B cell (primary cell): Measurements from ENCODE around the gene MAP3K13. TPM values are rescaled to one million over a fixed set of nuclear protein-coding genes. Genes with fewer than 3 reads are reported as not detected.
"Not testable (repeated sequence)": the region's sequence is repeated elsewhere in the genome, so short reads cannot be mapped to it uniquely, and the experiment has no call there.

ENCODE experiments used
- ATAC-seq: fragments of 200-7000 bp; cut with Tn5 transposase; one replicate; pipeline ENCODE4 v1.10.0; 2021; ENCODE audit warnings: low read depth, mild to moderate bottlenecking, moderate number of reproducible peaks, moderate library complexity
- CTCF ChIA-PET: fragments of 350-600 bp; sonication (Branson Sonifier 250); formaldehyde crosslinking; loops from one replicate; lab custom pipeline; 2021; ENCODE audit warnings: antibody characterized with exemption, inconsistent platforms; lab: Charles Lee
- POLR2A ChIA-PET: fragments of 350-600 bp; sonication (Branson Sonifier 250); formaldehyde crosslinking; loops from one replicate; lab custom pipeline; 2021; ENCODE audit warnings: antibody characterized with exemption; lab: Charles Lee
- DNase-seq: peaks from one replicate; pipeline ENCODE4 v3.0.0; 2013
- H2AFZ ChIP-seq: 2 replicates; pipeline ENCODE4 v1.6.1; 2012; ENCODE audit warnings: mild to moderate bottlenecking, low read depth, low read length; ENCODE audit not compliant: insufficient read depth, poor library complexity, severe bottlenecking
- H3K27ac ChIP-seq, 2 donors: 1 replicate in 1 of 2; 2 replicates in 1 of 2; pipeline ENCODE4 v1.5.1; 2012 to 2013; ENCODE audit warnings: low read length in 2 of 2, mild to moderate bottlenecking in 2 of 2, moderate library complexity in 1 of 2
- H3K27me3 ChIP-seq, 4 experiments: fragments of 200-600 bp in 1 of 4; sonication (generic) in 1 of 4; replicated peaks in 1 of 4; 1 replicate in 2 of 4; 2 replicates in 2 of 4; pipeline versions ENCODE4 v1.6.1 to v1.7.0; 2013 to 2016; ENCODE audit warnings: low read length in 3 of 4, mild to moderate bottlenecking in 2 of 4, mixed read lengths in 1 of 4, moderate library complexity in 1 of 4; ENCODE audit not compliant: insufficient read depth in 4 of 4, control insufficient read depth in 3 of 4; ENCODE audit errors: control extremely low read depth in 1 of 4
- H3K36me3 ChIP-seq, 2 experiments: replicated peaks in 1 of 2; 1 replicate in 1 of 2; 2 replicates in 1 of 2; pipeline versions ENCODE4 v1.6.1 to v1.7.1; 2013; ENCODE audit warnings: low read length in 1 of 2; ENCODE audit not compliant: insufficient read depth in 2 of 2, control insufficient read depth in 1 of 2; ENCODE audit errors: control extremely low read depth in 1 of 2, extremely low read depth in 1 of 2
- H3K4me1 ChIP-seq, 2 donors: fragments of 200-600 bp in 1 of 2; sonication (generic) in 1 of 2; 1 replicate in 1 of 2; 2 replicates in 1 of 2; pipeline versions ENCODE4 v1.5.1 to v1.6.1; 2013 to 2017; ENCODE audit warnings: low read length in 2 of 2; ENCODE audit not compliant: control insufficient read depth in 2 of 2, insufficient read depth in 2 of 2
- H3K4me2 ChIP-seq: replicated peaks from 2 replicates; pipeline ENCODE3; 2012; ENCODE audit warnings: mild to moderate bottlenecking, low read depth, low read length; ENCODE audit not compliant: poor library complexity, severe bottlenecking
- H3K4me3 ChIP-seq, 5 experiments: fragments of 200-600 bp in 1 of 5; sonication (generic) in 1 of 5; 1 replicate in 3 of 5; 2 replicates in 2 of 5; pipeline versions ENCODE4 v1.5.1 to v1.7.0; 2011 to 2016; ENCODE audit warnings: low read length in 4 of 5, mild to moderate bottlenecking in 4 of 5, low read depth in 2 of 5, control low read depth in 1 of 5, moderate library complexity in 1 of 5; ENCODE audit not compliant: insufficient read depth in 1 of 5; ENCODE audit errors: control extremely low read depth in 1 of 5, extremely low read depth in 1 of 5
- H3K79me2 ChIP-seq: fragments of 200-600 bp; sonication (generic); one replicate; pipeline ENCODE4 v1.6.0; 2016; ENCODE audit warnings: low read length; ENCODE audit not compliant: control insufficient read depth, insufficient read depth
- H3K9ac ChIP-seq: fragments of 200-600 bp; sonication (generic); 2 replicates; pipeline ENCODE4 v1.6.1; 2017; ENCODE audit warnings: mild to moderate bottlenecking, low read length, moderate library complexity
- H3K9me3 ChIP-seq, 3 donors: one replicate each; pipeline versions ENCODE4 v1.6.1 to v1.7.1; 2013; ENCODE audit warnings: low read length in 2 of 3; ENCODE audit not compliant: control insufficient read depth in 2 of 3, insufficient read depth in 1 of 3; ENCODE audit errors: control extremely low read depth in 1 of 3
- H4K20me1 ChIP-seq: 2 replicates; pipeline ENCODE4 v1.6.0; 2012; ENCODE audit warnings: mild to moderate bottlenecking, low read length; ENCODE audit not compliant: insufficient read depth, control insufficient read depth, poor library complexity, severe bottlenecking
- H3K27ac Mint-ChIP-seq: one replicate; pipeline ENCODE4 v1.8.0; 2021; ENCODE audit warnings: mixed read lengths
- H3K27me3 Mint-ChIP-seq: one replicate; pipeline ENCODE4 v1.8.0; 2021; ENCODE audit warnings: mixed read lengths
- H3K4me1 Mint-ChIP-seq: one replicate; pipeline ENCODE4 v1.8.0; 2021; ENCODE audit warnings: mixed read lengths
- H3K4me3 Mint-ChIP-seq: one replicate; pipeline ENCODE4 v1.8.0; 2021; ENCODE audit warnings: mixed read lengths
- H3K9me3 Mint-ChIP-seq: one replicate; pipeline ENCODE4 v1.8.0; 2022; ENCODE audit warnings: mixed read lengths; ENCODE audit not compliant: insufficient read depth
- CTCF ChIP-seq: fragments of 200-600 bp; IDR thresholded peaks from one replicate; pipeline ENCODE4 v1.8.0; 2022; ENCODE audit warnings: antibody characterized with exemption, mild to moderate bottlenecking
- EZH2 ChIP-seq: IDR thresholded peaks from 2 replicates; pipeline ENCODE4 v1.6.1; 2012; ENCODE audit warnings: borderline replicate concordance, low read depth, mild to moderate bottlenecking, moderate library complexity, low read length; ENCODE audit not compliant: insufficient read depth, poor library complexity, severe bottlenecking
- WGBS: methylation state at CpG from one replicate; pipeline ENCODE4 v1.1.5; 2013; ENCODE audit warnings: missing lambda C conversion rate; ENCODE audit not compliant: insufficient coverage; 5-methylcytosine and 5-hydroxymethylcytosine counted together
- intact Hi-C: fragments of 100-400 bp; cut with micrococcal nuclease; formaldehyde crosslinking; loops from one replicate; pipeline ENCODE4 v1.10.0; 2022
- polyA plus RNA-seq: library from polyadenylated mRNA; depleted of rRNA; stranded (reverse); fragments of >200 nt; gene quantifications from 2 replicates; pipeline ENCODE4 v1.2.3, GENCODE V29; 2012
- total RNA-seq, 2 donors: library from RNA; stranded (reverse); fragments of 120-200 nt in 1 of 2; gene quantifications; 1 replicate in 1 of 2; 2 replicates in 1 of 2; pipeline versions ENCODE4 v1.2.3 to v1.2.4, GENCODE V29; 2013 to 2022

The MAP3K13 gene
- total and polyA plus RNA-seq, 2 donors (not counting 1 experiment from before 2014, with no cell fraction given) = 5.7 to 9.2 TPM

- peaks cover 7% of the 10 kb centered on the region for H3K27me3 Mint-ChIP-seq
- no peaks in the 10 kb centered on the region for H3K4me1 ChIP-seq
- H3K27me3 ChIP-seq = no peaks in the 10 kb centered on the region
- intact Hi-C loops = no loop called here
- no peak overlapping the region for H3K27ac Mint-ChIP-seq
- H3K36me3 ChIP-seq = no peaks in the 10 kb centered on the region
- CTCF ChIA-PET = no interaction called here
- no peak overlapping the region for H3K27ac ChIP-seq
- no peak overlapping the region for H3K9ac ChIP-seq
- no peak overlapping the region for H2AFZ ChIP-seq
- no CpG with 5 or more reads among the region's 2 CpGs for WGBS
- POLR2A ChIA-PET = no interaction called here
- no peak overlapping the region for H3K4me3 Mint-ChIP-seq
- no peaks in the 10 kb centered on the region for H3K9me3 ChIP-seq
- DNase-seq (no peak), ATAC-seq (no peak)
- no peaks in the 10 kb centered on the region for H3K79me2 ChIP-seq
- no peaks in the 10 kb centered on the region for H3K9me3 Mint-ChIP-seq
- H3K4me1 Mint-ChIP-seq = no peaks in the 10 kb centered on the region
- no peak for TF ChIP-seq CTCF
- no peak for TF ChIP-seq EZH2
- no peak overlapping the region for H3K4me2 ChIP-seq
- no peak overlapping the region for H3K4me3 ChIP-seq
- no peaks in the 10 kb centered on the region for H4K20me1 ChIP-seq
These were observed 81.4 kb downstream of the MAP3K13 start for GRCh38 chr3:185444329-185444728.

GRCh38 chr3:185448107-185448506 is 85.2 kb downstream of the MAP3K13 start:
- H3K9me3 Mint-ChIP-seq = no peaks in the 10 kb centered on the region
- Histone ChIP-seq H3K27ac (no peak overlapping the region), H3K4me3 (no peak overlapping the region), H3K4me1 (no peaks in the 10 kb centered on the region), H3K4me2 (no peak overlapping the region), H3K9me3 (no peaks in the 10 kb centered on the region), H3K27me3 (no peaks in the 10 kb centered on the region), H3K79me2 (no peaks in the 10 kb centered on the region), H2AFZ (no peak overlapping the region), H3K36me3 (no peaks in the 10 kb centered on the region), H3K9ac (no peak overlapping the region), H4K20me1 (no peaks in the 10 kb centered on the region)
- ATAC-seq (no peak), DNase-seq (no peak)
- no peaks in the 10 kb centered on the region for H3K27me3 Mint-ChIP-seq
- no peaks in the 10 kb centered on the region for H3K4me1 Mint-ChIP-seq
- POLR2A ChIA-PET = no interaction called here
- CTCF ChIA-PET = no interaction called here
- TF ChIP-seq EZH2 (no peak), CTCF (no peak)
- intact Hi-C loops = no loop called here
- H3K27ac Mint-ChIP-seq = no peak overlapping the region
- H3K4me3 Mint-ChIP-seq = no peak overlapping the region

GRCh38 chr3:185451432-185451831 is 88.5 kb downstream of the MAP3K13 start:
- H3K4me1 Mint-ChIP-seq, ATAC-seq, H3K27ac ChIP-seq, H3K4me3 Mint-ChIP-seq, H3K27ac Mint-ChIP-seq, H3K27me3 Mint-ChIP-seq, CTCF ChIA-PET, H4K20me1 ChIP-seq, H3K4me3 ChIP-seq, H3K36me3 ChIP-seq, H3K9ac ChIP-seq, H3K4me2 ChIP-seq, H3K4me1 ChIP-seq, DNase-seq, intact Hi-C loops, H3K27me3 ChIP-seq, H3K9me3 Mint-ChIP-seq, H3K9me3 ChIP-seq, H3K79me2 ChIP-seq, POLR2A ChIA-PET, H2AFZ ChIP-seq: not testable (repeated sequence)
- 90% methylated on average over 6 of the region's 8 CpGs for WGBS
